NB4 (cell line): ENCODE measurements around the gene PKNOX2.

Experiments used
- DNase-seq: peaks from one replicate; pipeline ENCODE4 v3.0.0; 2010; ENCODE audit warnings: low read depth
- H3K4me3 ChIP-seq: one replicate; pipeline ENCODE4 v1.5.1; 2011; ENCODE audit warnings: mild to moderate bottlenecking, low read depth, low read length, moderate library complexity
- MYC ChIP-seq: IDR thresholded peaks from 2 replicates; pipeline ENCODE4 v1.6.1; 2011; ENCODE audit warnings: low read depth, low read length
- POLR2A ChIP-seq: IDR thresholded peaks from 2 replicates; pipeline ENCODE4 v1.6.1; 2011; ENCODE audit warnings: mild to moderate bottlenecking; ENCODE audit not compliant: insufficient read length; ENCODE audit errors: extremely low read depth
- TF ChIP-seq, protein P1 (sequence below): IDR thresholded peaks from 2 replicates; pipeline ENCODE4 v1.6.1; 2011; ENCODE audit warnings: low read depth, low read length
- TF ChIP-seq, protein P2 (sequence below): IDR thresholded peaks from one replicate; pipeline ENCODE4 v1.5.1; 2012; ENCODE audit warnings: low read depth, low read length

Gene PKNOX2

DNA sequence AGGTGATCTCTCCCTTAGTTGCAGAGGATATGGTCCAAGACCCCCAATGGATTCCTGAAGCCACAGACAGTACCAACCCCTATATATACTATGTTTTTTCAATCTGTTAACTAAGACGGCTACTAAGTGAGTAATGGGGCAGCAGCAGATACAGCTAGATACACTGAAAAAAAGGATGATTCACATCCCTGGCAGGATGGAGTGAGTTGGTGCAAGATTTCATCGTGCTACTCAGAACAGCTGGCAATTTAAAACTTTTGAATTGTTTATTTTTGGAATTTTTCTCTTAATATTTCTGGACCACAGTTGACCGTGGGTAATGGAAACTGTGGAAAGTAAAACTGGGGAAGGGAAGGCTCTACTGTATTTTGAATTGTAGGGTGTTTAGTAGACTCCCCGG lies 36.1 kb upstream of the PKNOX2 start:
- no peak for DNase-seq
- TF ChIP-seq MYC (no peak), POLR2A (no peak)
- TF ChIP-seq, protein P1, sequence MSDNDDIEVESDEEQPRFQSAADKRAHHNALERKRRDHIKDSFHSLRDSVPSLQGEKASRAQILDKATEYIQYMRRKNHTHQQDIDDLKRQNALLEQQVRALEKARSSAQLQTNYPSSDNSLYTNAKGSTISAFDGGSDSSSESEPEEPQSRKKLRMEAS = no peak
- TF ChIP-seq, protein P2, sequence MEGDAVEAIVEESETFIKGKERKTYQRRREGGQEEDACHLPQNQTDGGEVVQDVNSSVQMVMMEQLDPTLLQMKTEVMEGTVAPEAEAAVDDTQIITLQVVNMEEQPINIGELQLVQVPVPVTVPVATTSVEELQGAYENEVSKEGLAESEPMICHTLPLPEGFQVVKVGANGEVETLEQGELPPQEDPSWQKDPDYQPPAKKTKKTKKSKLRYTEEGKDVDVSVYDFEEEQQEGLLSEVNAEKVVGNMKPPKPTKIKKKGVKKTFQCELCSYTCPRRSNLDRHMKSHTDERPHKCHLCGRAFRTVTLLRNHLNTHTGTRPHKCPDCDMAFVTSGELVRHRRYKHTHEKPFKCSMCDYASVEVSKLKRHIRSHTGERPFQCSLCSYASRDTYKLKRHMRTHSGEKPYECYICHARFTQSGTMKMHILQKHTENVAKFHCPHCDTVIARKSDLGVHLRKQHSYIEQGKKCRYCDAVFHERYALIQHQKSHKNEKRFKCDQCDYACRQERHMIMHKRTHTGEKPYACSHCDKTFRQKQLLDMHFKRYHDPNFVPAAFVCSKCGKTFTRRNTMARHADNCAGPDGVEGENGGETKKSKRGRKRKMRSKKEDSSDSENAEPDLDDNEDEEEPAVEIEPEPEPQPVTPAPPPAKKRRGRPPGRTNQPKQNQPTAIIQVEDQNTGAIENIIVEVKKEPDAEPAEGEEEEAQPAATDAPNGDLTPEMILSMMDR = no peak
- H3K4me3 ChIP-seq = no peak overlapping the region

DNA sequence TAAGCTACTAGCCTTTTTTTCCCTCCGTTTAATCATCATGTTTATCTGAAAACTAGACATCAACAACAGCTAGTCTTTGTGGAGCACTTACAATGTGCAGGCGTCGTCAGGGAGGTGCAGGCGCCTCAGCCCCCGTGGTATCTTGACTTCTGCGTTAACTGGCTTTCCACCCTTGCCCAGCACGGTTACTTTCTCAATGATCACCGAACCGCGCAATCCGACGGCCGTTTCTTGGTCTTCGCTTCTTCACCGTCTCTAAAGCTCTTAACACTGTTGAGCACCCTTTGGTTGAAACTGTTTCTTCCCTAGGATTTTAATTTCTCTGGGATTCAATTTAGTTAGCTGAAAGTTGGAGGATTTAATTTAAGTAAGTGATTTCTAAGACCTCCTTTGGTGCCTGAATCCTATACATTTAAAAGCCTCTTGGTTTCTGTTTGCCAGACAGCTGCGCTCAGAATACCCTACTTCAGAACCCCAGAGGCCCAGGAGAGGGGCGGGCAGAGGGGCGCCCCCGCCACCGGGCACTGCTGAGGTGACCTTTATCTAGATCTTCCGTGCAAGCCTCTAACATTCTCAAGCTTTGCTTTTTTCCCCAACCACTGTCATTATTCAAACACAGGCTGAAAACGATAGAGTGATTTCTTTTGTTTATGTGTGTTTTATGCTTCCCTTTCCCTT lies 35.1 kb upstream of the PKNOX2 start:
- no peak for DNase-seq
- no peak for TF ChIP-seq MYC
- TF ChIP-seq, protein P2 = no peak
- TF ChIP-seq, protein P1 = no peak
- TF ChIP-seq POLR2A = no peak
- H3K4me3 ChIP-seq = no peak overlapping the region

DNA sequence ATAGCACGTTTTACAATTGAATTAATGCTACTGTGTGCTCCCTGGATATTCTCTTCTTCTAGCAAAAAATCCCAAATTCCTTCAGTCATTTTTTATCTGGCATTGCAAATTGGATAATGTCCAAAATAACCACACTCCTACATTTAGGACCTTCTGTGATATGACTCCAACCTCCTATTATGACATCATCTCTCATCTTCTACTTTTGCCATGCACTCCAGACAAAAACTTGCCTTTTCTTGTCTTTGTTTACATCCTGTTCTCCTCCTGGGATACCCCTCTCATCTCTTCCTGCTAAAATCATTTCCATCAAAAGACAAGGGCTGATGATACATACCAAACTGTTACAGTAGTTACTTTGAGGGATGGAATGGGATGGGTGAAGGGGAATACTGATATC lies 32.5 kb upstream of the PKNOX2 start:
- no peak for DNase-seq
- TF ChIP-seq POLR2A (no peak), MYC (no peak)
- TF ChIP-seq, protein P2 = no peak
- TF ChIP-seq, protein P1 = no peak
- H3K4me3 ChIP-seq = no peak overlapping the region

DNA sequence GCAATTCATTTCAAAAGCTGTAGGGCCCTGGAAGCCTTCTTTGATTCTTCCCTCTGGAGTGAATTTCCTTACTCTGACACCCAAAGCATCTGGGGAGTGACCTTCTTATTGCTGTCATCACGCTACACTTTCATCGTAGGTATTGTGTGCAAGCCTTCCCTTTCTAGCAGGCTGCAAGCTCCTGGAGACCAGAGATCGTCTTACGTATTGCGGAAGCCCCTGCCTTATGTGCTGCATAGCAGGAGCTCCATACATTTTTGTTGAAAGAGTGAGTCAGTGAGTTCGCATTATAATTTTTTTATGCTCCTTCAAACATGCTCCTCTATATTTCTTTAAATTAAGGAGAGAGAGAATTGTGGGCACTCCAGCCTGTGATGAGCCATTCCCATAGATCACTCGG lies 32.0 kb upstream of the PKNOX2 start:
- DNase-seq = no peak
- TF ChIP-seq, protein P1 = no peak
- TF ChIP-seq POLR2A (no peak), MYC (no peak)
- TF ChIP-seq, protein P2 = no peak
- no peak overlapping the region for H3K4me3 ChIP-seq

DNA sequence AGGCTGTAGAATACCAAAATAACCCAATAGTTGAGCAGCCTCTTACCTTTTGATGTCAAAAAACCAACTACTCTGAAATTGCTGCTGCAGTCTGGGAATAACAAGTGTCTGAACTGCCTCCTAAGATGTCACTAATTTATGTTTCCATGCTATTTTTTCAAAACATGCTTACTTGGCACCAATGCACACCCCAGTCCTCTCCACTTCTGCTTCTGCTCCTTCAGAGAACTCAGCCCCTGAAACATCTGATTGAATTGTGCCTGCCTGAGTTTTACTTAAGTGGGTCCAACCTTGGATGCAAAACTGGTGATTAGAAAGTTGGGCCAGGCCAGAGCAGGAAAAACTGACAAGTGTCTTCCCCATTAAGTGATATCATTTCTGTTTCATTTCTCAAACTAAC lies 28.6 kb upstream of the PKNOX2 start:
- DNase-seq = no peak
- no peak for TF ChIP-seq MYC
- no peak for TF ChIP-seq POLR2A
- TF ChIP-seq, protein P2 = no peak
- TF ChIP-seq, protein P1 = no peak
- no peak overlapping the region for H3K4me3 ChIP-seq

DNA sequence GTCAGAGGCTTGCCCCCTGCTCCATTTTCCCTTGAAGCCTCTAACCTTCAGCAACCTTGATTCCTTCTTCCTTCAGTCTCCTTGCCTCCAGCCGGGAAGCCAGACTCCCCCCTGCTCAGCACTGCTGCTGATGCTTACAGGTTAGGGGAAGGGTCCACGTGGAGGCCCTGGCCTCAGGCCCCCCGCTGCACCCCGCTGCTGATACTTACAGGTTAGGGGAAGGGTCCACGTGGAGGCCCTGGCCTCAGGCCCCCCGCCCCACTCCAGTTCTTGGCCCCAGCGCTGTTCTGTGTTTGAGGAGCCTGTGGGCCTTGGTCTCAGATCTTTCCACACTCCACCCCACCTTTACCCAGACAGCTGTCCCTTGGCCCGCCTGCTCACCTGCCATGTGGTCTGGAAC lies 25.6 kb upstream of the PKNOX2 start:
- DNase-seq = no peak
- TF ChIP-seq, protein P2 = no peak
- TF ChIP-seq POLR2A (no peak), MYC (no peak)
- TF ChIP-seq, protein P1 = no peak
- H3K4me3 ChIP-seq = no peak overlapping the region
